ENCODE results near the gene TXNRD1. TPM values are rescaled to one million over a fixed set of nuclear protein-coding genes. Genes with fewer than 3 reads are reported as not detected.

The TXNRD1 gene
- polyA plus RNA-seq, 6 donors from 2014 or later = 19.5 to 26.9 (median 22.9) TPM

DNA sequence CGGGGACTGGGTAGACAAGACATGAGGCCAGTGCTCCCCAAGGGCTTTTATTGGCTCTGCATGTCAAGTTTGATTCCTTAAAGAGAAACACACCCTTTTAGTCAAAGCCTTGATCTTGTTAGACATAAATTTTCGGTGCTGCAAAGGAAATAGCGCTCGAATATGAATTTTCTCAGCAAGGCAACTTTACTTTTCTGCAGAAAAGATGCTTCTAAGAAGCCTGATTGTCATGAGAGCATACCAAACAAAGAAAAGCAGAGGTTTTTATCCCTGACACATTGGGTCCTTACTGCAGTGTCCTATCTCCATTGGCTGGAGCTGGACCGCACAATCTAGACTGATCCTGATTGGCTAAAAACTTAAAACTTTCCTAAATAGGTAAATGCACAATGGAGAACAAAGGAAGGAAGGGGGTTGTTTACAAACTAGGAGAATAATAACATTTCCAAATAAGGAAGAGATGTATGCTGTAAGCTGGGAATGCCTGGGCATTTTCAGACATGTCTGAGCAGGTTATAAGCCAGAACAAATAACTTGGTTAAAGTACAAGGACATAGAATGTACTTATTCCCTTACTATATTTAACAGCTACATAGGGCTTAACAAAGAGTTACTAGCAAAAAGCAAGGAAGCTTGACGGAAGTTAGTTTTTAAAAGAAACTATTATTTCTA, 17.2 kb downstream of the TXNRD1 start:
- Mint-ChIP-seq H3K36me3 (no peaks in the 10 kb centered on the region), H3K9me3 (peaks cover 7 to 50% (median 34%) of the 10 kb centered on the region in 7 donors), H3K4me1 (no peaks in the 10 kb centered on the region), H3K4me3 (no peak overlapping the region), H3K27me3 (no peaks in the 10 kb centered on the region), H3K27ac (no peak overlapping the region)
- ATAC-seq (ENCODE audit: low read depth in 2 of 2) = no peak
- DNase-seq = no peak

DNA sequence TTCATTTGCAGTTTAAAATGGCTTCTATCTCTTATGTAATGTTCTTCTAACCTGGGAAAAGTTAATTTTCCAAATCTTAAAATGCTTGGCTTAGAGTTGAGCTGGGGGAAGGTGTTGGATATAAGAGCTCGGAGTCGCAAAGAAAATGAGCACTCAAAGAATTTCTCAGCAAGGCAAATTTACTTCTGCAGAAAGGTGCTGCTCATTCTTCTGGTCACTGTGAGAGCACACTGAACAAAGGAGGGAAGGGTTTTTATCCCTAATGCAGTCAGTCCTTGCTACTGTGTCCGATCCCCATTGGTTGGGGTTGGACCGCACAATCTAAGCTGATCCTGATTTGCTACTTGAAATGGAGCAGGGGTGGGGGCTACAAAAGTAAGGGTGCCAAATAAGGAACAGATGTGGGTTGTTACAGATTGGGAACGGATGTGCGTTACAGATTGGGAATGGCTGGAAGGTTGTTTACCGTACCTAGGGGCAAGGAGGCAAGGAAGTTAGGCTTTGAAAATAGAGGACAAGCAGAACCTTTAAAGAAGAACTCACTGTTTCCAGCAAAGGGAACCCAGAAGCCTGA, 19.4 kb downstream of the TXNRD1 start:
- ATAC-seq (ENCODE audit: low read depth in 2 of 2) = no peak
- Mint-ChIP-seq H3K27me3 (no peaks in the 10 kb centered on the region), H3K4me3 (peak overlapping the region in 1 of 8 donors; percentile 12), H3K36me3 (no peaks in the 10 kb centered on the region), H3K27ac (no peak overlapping the region), H3K4me1 (no peaks in the 10 kb centered on the region), H3K9me3 (peaks cover 7 to 50% (median 34%) of the 10 kb centered on the region in 7 donors)
- DNase-seq = no peak

DNA sequence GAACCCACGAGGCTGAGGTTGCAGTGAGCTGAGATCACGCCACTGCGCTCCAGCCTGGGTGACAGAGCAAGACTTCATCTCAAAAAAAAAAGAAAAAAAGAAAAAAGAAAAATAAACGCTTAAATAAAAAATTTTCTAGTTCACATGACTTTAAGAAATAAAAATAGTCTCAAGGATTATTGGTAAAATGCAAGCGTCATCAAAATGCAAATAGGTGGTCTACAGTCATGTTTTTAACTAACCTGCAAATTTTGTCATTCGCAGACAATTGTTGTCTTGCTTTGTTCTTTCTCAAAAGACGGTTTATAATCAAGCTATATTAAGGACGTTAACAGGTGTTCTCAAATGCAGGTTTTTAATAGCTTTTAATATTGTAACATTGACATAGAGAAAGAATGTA, 22.4 kb downstream of the TXNRD1 start:
- ATAC-seq (ENCODE audit: low read depth in 2 of 2) (no peak), DNase-seq (no peak)
- Mint-ChIP-seq H3K36me3 (no peaks in the 10 kb centered on the region), H3K9me3 (peaks cover 7 to 32% (median 20%) of the 10 kb centered on the region in 7 donors), H3K27me3 (no peaks in the 10 kb centered on the region), H3K27ac (peak overlapping the region in 1 of 6 donors; percentile 81), H3K4me3 (no peak overlapping the region), H3K4me1 (no peaks in the 10 kb centered on the region)

DNA sequence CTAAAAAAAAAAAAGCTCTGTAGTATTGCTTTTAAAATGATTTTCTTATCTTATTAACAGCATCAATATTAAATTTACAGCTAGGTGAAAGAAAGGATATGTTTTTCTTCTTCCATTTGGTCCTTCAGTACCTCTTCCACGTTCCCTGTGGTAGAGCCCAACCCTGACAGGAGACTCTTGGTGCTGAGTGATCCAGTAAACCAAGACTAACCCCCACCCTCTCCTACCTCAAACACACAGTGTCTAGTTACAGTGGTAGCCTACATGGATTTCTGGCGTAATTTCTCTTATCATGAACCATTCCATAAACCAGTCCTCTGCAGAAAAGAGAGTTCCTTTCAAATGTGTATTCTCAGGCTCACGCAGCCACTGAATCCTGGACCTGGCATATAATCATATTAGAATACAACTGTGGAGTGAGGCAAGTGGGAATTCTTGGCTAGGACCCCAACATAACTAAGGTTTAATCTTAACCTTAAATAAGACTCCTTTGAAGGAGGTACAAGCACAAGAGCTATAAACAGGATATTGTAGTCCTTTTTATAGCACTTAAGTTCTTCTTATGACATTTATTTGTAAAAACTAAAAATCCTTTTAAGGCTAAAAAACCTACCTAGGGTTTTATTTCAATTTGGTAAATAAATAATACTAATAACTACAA, 27.1 kb downstream of the TXNRD1 start:
- Mint-ChIP-seq H3K4me1 (no peaks in the 10 kb centered on the region), H3K4me3 (peak overlapping the region in 1 of 8 donors; percentile 55), H3K36me3 (no peaks in the 10 kb centered on the region), H3K9me3 (peaks cover 0 to 3% (median 0%) of the 10 kb centered on the region in 7 donors), H3K27ac (no peak overlapping the region), H3K27me3 (peaks cover 6 to 10% (median 7%) of the 10 kb centered on the region in 3 donors)
- DNase-seq = no peak
- ATAC-seq (ENCODE audit: low read depth in 2 of 2) = no peak

DNA sequence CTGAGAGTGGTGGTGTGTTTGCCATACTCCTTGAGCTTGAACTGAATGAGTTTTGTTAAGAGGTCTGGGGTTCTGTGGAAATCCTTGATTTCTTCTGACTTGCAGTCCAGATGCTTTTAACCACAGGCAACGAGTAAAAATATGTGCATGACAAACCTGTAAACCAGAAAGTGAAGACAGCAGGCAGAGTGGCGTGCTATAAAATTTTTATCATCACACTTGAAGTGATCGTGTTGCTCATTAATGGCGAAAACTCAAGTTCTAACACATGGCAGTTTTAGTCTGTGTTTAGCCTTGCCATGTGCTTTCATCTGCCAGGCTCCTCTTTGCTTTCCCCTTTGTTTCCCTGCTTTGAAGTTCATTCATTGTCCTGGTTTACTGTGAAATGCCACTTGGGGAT, 28.0 kb downstream of the TXNRD1 start:
- DNase-seq (no peak), ATAC-seq (ENCODE audit: low read depth in 2 of 2) (no peak)
- Mint-ChIP-seq H3K4me3 (no peak overlapping the region), H3K9me3 (peaks cover 0 to 3% (median 0%) of the 10 kb centered on the region in 7 donors), H3K36me3 (no peaks in the 10 kb centered on the region), H3K27me3 (peaks cover 6 to 10% (median 7%) of the 10 kb centered on the region in 3 donors), H3K27ac (no peak overlapping the region), H3K4me1 (no peaks in the 10 kb centered on the region)

DNA sequence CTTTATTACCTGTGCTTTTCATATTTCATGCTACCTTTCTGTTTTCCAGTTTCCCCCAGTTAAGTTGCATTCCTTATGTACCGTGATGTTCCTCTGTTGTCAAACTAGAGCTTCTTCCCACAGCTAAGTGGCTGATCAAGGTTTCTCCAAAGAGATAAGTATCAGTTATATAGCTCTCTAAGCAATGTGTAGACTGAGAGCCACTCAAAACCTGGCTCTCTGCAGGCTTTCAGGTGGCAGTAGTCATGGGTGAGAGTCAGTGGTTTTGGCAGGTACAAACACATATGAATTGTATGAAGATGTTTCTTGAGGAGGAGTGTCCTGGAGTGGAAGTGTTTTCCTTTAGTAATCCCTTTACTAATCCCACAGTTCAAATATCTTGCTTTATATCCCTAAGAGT, 28.4 kb downstream of the TXNRD1 start:
- Mint-ChIP-seq H3K4me1 (no peaks in the 10 kb centered on the region), H3K36me3 (no peaks in the 10 kb centered on the region), H3K9me3 (peaks cover 0 to 3% (median 0%) of the 10 kb centered on the region in 7 donors), H3K27ac (no peak overlapping the region), H3K27me3 (peaks cover 6 to 10% (median 7%) of the 10 kb centered on the region in 3 donors), H3K4me3 (no peak overlapping the region)
- ATAC-seq (ENCODE audit: low read depth in 2 of 2) (no peak), DNase-seq (no peak)

DNA sequence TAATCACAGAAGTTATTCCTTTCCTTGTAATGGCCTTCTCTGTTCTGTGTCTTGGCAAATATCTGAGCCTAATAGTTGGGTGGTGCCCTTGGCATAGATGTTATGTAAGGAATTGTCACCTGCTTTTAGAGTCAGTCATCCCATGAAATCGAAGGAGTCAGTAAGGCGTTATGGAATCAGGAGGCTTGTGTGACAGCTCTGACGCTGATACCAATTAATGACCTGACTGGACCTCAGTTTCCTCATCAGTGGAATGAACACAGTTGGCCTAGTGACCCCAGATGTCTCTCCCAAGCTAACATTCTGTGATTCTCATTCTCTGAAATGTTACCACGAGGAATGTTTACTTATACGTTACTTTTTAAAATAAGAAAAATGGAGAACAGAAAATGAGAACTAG, 32.1 kb downstream of the TXNRD1 start:
- Mint-ChIP-seq H3K4me1 (no peaks in the 10 kb centered on the region), H3K4me3 (no peak overlapping the region), H3K9me3 (peaks cover 0 to 3% (median 0%) of the 10 kb centered on the region in 7 donors), H3K27me3 (peaks cover 6 to 10% (median 7%) of the 10 kb centered on the region in 3 donors), H3K27ac (no peak overlapping the region), H3K36me3 (no peaks in the 10 kb centered on the region)
- ATAC-seq (ENCODE audit: low read depth in 2 of 2) (no peak), DNase-seq (no peak)

DNA sequence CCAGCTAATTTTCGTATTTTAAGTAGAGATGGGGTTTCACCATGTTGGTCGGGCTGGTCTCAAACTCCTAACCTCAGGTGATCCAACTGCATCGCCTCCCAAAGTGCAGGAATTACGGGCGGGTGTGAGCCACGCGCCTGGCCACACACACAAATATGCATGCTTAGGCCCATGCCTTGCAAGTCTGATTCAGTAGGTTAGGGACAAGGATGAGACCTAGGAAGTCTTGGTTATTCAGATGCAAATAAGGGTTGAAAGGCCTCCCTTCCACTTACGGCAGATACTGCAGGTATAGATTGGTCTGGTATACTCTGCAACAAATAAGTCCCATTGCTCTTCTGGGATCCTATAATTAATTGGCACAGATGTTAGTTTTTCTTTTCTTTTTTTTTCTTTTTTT, 32.9 kb downstream of the TXNRD1 start:
- H3K36me3 Mint-ChIP-seq = no peaks in the 10 kb centered on the region
- H3K27me3 Mint-ChIP-seq = peaks cover 6 to 7% (median 7%) of the 10 kb centered on the region in 3 donors
- no peak for DNase-seq
- no peaks in the 10 kb centered on the region for H3K4me1 Mint-ChIP-seq
- H3K27ac Mint-ChIP-seq = peak overlapping the region in 1 of 6 donors; percentile 37
- no peak overlapping the region for H3K4me3 Mint-ChIP-seq
- no peak for ATAC-seq (ENCODE audit: low read depth in 2 of 2)
- peaks cover 0 to 3% (median 0%) of the 10 kb centered on the region in 7 donors for H3K9me3 Mint-ChIP-seq

DNA sequence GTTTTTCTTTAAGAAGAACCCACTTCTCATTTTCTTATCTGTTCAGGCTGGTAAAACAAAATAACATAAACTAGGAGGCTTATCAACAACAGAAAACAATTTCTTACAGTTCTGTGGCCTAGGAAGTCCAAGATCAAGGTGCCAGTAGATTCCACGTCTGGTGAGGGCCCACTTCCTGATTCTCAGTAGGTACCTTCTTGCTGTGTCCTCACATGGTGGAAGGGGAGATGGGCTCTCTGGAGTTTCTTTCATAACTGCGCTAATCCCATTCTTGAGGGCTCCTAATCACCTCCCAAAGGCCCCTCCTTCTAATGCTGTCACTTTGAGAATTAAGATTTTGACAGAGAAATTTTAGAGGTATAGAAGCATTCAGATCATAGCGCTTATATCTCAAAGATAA, 33.4 kb downstream of the TXNRD1 start:
- H3K27me3 Mint-ChIP-seq = peaks cover 1 to 7% (median 6%) of the 10 kb centered on the region in 3 donors
- no peak overlapping the region for H3K27ac Mint-ChIP-seq
- peaks cover 0 to 2% (median 0%) of the 10 kb centered on the region in 7 donors for H3K9me3 Mint-ChIP-seq
- H3K4me1 Mint-ChIP-seq = no peaks in the 10 kb centered on the region
- ATAC-seq (ENCODE audit: low read depth in 2 of 2) (no peak), DNase-seq (no peak)
- H3K4me3 Mint-ChIP-seq = no peak overlapping the region
- H3K36me3 Mint-ChIP-seq = no peaks in the 10 kb centered on the region

DNA sequence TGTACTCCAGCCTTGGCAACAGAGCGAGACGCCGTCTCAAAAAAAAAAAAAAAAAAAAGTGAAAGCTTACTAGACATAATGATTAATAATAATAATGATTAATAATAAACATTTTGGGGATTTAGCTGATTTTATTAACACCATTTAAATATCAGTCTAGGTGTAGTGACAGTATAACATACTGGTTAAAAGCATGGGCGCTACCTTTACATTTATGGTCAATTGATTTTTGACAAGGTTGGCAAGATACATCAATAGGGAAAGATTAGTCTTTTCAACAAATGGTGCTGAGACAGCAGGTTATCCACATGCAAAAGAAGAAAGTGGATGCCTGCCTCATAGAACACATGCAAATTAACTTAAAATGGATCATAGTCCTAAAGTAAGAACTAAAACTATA, 34.3 kb downstream of the TXNRD1 start:
- no peaks in the 10 kb centered on the region for H3K4me1 Mint-ChIP-seq
- ATAC-seq (ENCODE audit: low read depth in 2 of 2) = no peak
- no peaks in the 10 kb centered on the region for H3K36me3 Mint-ChIP-seq
- H3K27me3 Mint-ChIP-seq = peaks cover 0 to under 1% (median 0%) of the 10 kb centered on the region in 3 donors
- no peak overlapping the region for H3K27ac Mint-ChIP-seq
- DNase-seq = no peak
- H3K9me3 Mint-ChIP-seq = no peaks in the 10 kb centered on the region
- no peak overlapping the region for H3K4me3 Mint-ChIP-seq

DNA sequence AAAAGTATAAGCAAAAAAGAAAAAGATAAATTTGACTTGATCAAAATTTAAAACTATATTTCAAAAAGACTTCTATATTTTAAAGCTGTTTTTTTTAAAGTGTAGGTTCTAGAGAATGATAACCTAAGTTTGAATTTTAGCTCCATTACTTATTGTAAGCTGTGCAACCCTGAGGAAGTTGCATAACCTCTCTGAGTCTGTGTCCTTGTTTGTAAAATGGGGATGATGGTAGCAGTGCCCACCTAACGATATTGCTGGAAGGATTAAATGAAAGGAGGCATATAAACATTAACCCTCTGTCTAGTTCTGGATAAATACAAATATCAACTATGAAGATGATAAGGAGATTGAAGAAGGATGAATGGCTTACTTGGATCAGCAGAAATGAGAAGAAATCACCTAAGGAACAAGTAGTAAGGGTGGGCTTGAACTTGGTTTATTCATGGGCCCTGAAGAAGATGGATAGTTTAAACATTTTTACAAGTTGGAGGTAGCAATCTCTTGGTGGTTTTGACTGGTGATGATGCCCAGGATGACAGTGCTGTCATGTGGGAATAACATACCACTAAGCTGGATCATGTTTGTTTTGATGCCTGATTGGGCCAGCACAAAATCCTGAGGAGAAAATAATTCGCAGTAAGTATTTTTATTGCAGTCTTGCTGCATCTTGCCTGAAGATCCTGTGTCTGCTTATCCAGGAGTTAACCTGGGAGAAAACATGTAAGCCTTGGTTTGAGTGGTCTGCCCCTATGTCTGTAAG, 35.0 kb downstream of the TXNRD1 start:
- Mint-ChIP-seq H3K4me1 (no peaks in the 10 kb centered on the region), H3K36me3 (no peaks in the 10 kb centered on the region), H3K4me3 (no peak overlapping the region), H3K27me3 (no peaks in the 10 kb centered on the region), H3K9me3 (no peaks in the 10 kb centered on the region), H3K27ac (no peak overlapping the region)
- DNase-seq = no peak
- ATAC-seq (ENCODE audit: low read depth in 2 of 2) = no peak

DNA sequence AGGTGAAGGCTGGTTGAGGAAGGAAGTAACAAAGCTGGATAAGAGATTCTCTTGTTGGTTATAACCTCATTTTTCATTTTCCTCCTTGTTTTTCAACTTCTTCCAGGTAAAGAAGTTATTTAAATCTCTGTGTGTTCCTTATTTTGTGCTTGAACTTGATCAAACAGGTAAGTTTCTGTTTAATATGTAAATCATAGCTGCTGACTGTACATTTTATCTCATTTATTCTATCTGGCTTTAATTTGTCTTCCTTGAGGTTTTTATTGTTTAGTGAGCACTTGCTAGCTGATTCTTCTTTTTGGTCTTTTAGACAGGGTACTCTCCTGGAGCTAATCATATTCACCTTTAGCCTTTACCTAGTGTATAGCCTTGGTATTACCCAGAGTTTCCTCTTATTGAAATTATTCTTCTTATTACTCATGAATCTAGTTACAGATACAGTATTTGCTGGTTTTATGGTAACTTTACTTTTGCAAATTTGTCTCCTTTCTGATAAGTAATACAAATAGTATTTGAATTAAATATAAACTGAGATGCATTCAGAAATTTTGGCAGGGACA, 42.4 kb downstream of the TXNRD1 start:
- no peak overlapping the region for H3K4me3 Mint-ChIP-seq

DNA sequence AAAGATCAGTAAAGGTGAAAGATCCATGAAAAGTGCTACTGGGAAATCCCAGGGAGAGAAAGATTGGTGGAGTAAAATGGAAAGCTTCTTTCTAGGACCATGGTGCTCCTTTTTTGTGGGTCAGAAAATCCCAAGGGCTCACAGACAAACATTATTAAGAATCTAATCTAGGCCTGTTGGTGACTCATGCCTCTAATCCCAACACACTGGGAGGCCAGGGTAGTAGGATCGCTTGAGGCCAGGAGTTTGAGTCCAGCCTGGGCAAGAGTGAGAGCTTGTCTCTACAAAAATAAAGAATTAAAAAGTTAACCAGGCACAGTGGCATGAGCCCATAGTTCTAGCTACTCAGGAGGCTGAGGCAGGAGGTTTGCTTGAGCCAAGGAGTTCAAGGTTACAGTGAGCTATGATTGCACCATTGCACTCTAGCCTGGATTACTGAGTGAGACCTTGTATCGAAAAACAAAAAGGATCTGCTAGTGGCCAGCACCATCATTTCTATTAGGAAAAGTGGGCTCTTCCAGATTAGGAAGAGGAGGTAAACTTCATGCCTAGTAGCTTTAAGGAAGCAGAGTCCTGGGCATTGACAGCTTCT, 43.0 kb downstream of the TXNRD1 start:
- DNase-seq (no peak), ATAC-seq (ENCODE audit: low read depth in 2 of 2) (no peak)
- no peak overlapping the region for H3K4me3 Mint-ChIP-seq
- no peaks in the 10 kb centered on the region for H3K4me1 Mint-ChIP-seq
- no peaks in the 10 kb centered on the region for H3K27me3 Mint-ChIP-seq
- H3K9me3 Mint-ChIP-seq = no peaks in the 10 kb centered on the region
- no peak overlapping the region for H3K27ac Mint-ChIP-seq
- H3K36me3 Mint-ChIP-seq = no peaks in the 10 kb centered on the region

More for the DNA sequence above, 42.4 kb downstream of the TXNRD1 start:
- ATAC-seq (ENCODE audit: low read depth in 2 of 2) (no peak), DNase-seq (no peak)
- Mint-ChIP-seq H3K4me1 (no peaks in the 10 kb centered on the region), H3K36me3 (no peaks in the 10 kb centered on the region), H3K27ac (no peak overlapping the region), H3K27me3 (no peaks in the 10 kb centered on the region), H3K9me3 (no peaks in the 10 kb centered on the region)
